ENCODE results near the gene COQ8A. TPM values are rescaled to one million over a fixed set of nuclear protein-coding genes. Genes with fewer than 3 reads are reported as not detected.

Gene COQ8A
- total RNA-seq, 1 donor, result 3.0 TPM

GRCh38 chr1:226981838-226982237, 41.7 kb downstream of the COQ8A start:
- no peak for DNase-seq (ENCODE audit: low read depth)
- no peak overlapping the region for H3K4me3 ChIP-seq (ENCODE audit: low read depth, low read length)
- TF ChIP-seq CTCF (IDR thresholded peaks at IDR 0.05; ENCODE audit: insufficient read depth, low read depth, low read length), result no peak

GRCh38 chr1:226982451-226983177, 42.5 kb downstream of the COQ8A start:
- H3K4me3 ChIP-seq (ENCODE audit: low read depth, low read length), result no peak overlapping the region
- no peak for DNase-seq (ENCODE audit: low read depth)
- TF ChIP-seq CTCF (IDR thresholded peaks at IDR 0.05; ENCODE audit: insufficient read depth, low read depth, low read length), result no peak

- DNase-seq (ENCODE audit: low read depth), result no peak
- no peak overlapping the region for H3K4me3 ChIP-seq (ENCODE audit: low read depth, low read length)
- TF ChIP-seq CTCF (IDR thresholded peaks at IDR 0.05; ENCODE audit: insufficient read depth, low read depth, low read length), result no peak
Measured at GRCh38 chr1:226983247-226983991, 43.3 kb downstream of the COQ8A start.

- no peak for TF ChIP-seq CTCF (IDR thresholded peaks at IDR 0.05; ENCODE audit: insufficient read depth, low read depth, low read length)
- no peak for DNase-seq (ENCODE audit: low read depth)
- no peak overlapping the region for H3K4me3 ChIP-seq (ENCODE audit: low read depth, low read length)
Measured at GRCh38 chr1:226983992-226984364, 43.9 kb downstream of the COQ8A start.

- TF ChIP-seq CTCF (IDR thresholded peaks at IDR 0.05; ENCODE audit: insufficient read depth, low read depth, low read length), result no peak
- no peak overlapping the region for H3K4me3 ChIP-seq (ENCODE audit: low read depth, low read length)
- DNase-seq (ENCODE audit: low read depth), result no peak
Measured at GRCh38 chr1:226984521-226985238, 44.6 kb downstream of the COQ8A start.

- no peak for DNase-seq (ENCODE audit: low read depth)
Measured at GRCh38 chr1:226985239-226985838, 45.2 kb downstream of the COQ8A start.

More at GRCh38 chr1:226985239-226985838, 45.2 kb downstream of the COQ8A start:
- no peak for TF ChIP-seq CTCF (IDR thresholded peaks at IDR 0.05; ENCODE audit: insufficient read depth, low read depth, low read length)
- no peak overlapping the region for H3K4me3 ChIP-seq (ENCODE audit: low read depth, low read length)
